ENCODE measurements around the gene DDX54. TPM values are rescaled to one million over a fixed set of nuclear protein-coding genes. Genes with fewer than 3 reads are reported as not detected.
"Not testable (repeated sequence)": the region's sequence is repeated elsewhere in the genome, so short reads cannot be mapped to it uniquely, and the experiment has no call there.

Gene DDX54
- total RNA-seq, 1 donor from 2014 or later = 43.9 TPM

- DNase-seq (ENCODE audit: low spot score) (no peak), ATAC-seq (no peak)
- intact Hi-C loops (cut with DNase I) = no loop called here
These were observed 36.9 kb upstream of the DDX54 start for GRCh38 chr12:113221997-113222729.

GRCh38 chr12:113221181-113221996 is 36.1 kb upstream of the DDX54 start, which contains the start of gene TPCN1:
TSS of gene TPCN1 (plus strand) at chr12:113221464. CDS start at chr12:113226853, 5,389 bp downstream.
- peak; percentile 100 for DNase-seq (ENCODE audit: low spot score)
- ATAC-seq = peak; percentile 97
- intact Hi-C loops (cut with DNase I) = no loop called here

- intact Hi-C loops (cut with DNase I) = no loop called here
- no peak for ATAC-seq
These were observed 35.4 kb upstream of the DDX54 start for GRCh38 chr12:113220593-113221180.

GRCh38 chr12:113216027-113216426 is 30.7 kb upstream of the DDX54 start:
- intact Hi-C loops (cut with DNase I) = no loop called here
- DNase-seq (ENCODE audit: low spot score) = no peak
- no peak for ATAC-seq

More at GRCh38 chr12:113220593-113221180, 35.4 kb upstream of the DDX54 start:
- no peak for DNase-seq (ENCODE audit: low spot score)

- DNase-seq (ENCODE audit: low spot score) = peak; percentile 78
- peak; percentile 97 for ATAC-seq
- intact Hi-C loops (cut with DNase I) = no loop called here
These were observed 29.7 kb upstream of the DDX54 start for GRCh38 chr12:113214895-113215400.

GRCh38 chr12:113211160-113211559 is 25.9 kb upstream of the DDX54 start:
- ATAC-seq = no peak
- intact Hi-C loops (cut with DNase I) = no loop called here
- no peak for DNase-seq (ENCODE audit: low spot score)

GRCh38 chr12:113208041-113208934 is 23.0 kb upstream of the DDX54 start:
- ATAC-seq (peak; percentile 86), DNase-seq (ENCODE audit: low spot score) (no peak)
- intact Hi-C loops (cut with DNase I) = no loop called here

- intact Hi-C loops (cut with DNase I) = no loop called here
- ATAC-seq (peak; percentile 9), DNase-seq (ENCODE audit: low spot score) (no peak)
These were observed 22.3 kb upstream of the DDX54 start for GRCh38 chr12:113207613-113208040.

- intact Hi-C loops (cut with DNase I); ATAC-seq; DNase-seq (ENCODE audit: low spot score): not testable (repeated sequence)
These were observed 21.5 kb upstream of the DDX54 start for GRCh38 chr12:113206802-113207201.

GRCh38 chr12:113204804-113205203 is 19.5 kb upstream of the DDX54 start:
- intact Hi-C loops (cut with DNase I) = no loop called here
- ATAC-seq = peak; percentile 63
- no peak for DNase-seq (ENCODE audit: low spot score)

GRCh38 chr12:113203852-113204760 is 18.8 kb upstream of the DDX54 start:
- ATAC-seq = no peak
- intact Hi-C loops (cut with DNase I) = no loop called here
- DNase-seq (ENCODE audit: low spot score) = no peak

GRCh38 chr12:113202300-113203075 is 17.2 kb upstream of the DDX54 start:
- DNase-seq (ENCODE audit: low spot score) = no peak
- no peak for ATAC-seq
- intact Hi-C loops (cut with DNase I) = no loop called here

GRCh38 chr12:113201187-113202177 is 16.2 kb upstream of the DDX54 start:
- intact Hi-C loops (cut with DNase I) = no loop called here
- ATAC-seq (no peak), DNase-seq (ENCODE audit: low spot score) (no peak)

- no peak for DNase-seq (ENCODE audit: low spot score)
- intact Hi-C loops (cut with DNase I) = no loop called here
- no peak for ATAC-seq
These were observed 14.9 kb upstream of the DDX54 start for GRCh38 chr12:113200021-113200797.

GRCh38 chr12:113198296-113198695 is 13.0 kb upstream of the DDX54 start:
- ATAC-seq (no peak), DNase-seq (ENCODE audit: low spot score) (no peak)
- intact Hi-C loops (cut with DNase I) = no loop called here
